Myocyte (in vitro differentiated cells): ENCODE measurements around the gene CD44. TPM values are rescaled to one million over a fixed set of nuclear protein-coding genes. Genes with fewer than 3 reads are reported as not detected.

Experiments
- DNase-seq: peaks from one replicate; pipeline ENCODE4 v3.0.0-alpha.2; 2012; ENCODE audit warnings: low read depth
- total RNA-seq: library from RNA; depleted of rRNA; stranded (reverse); fragments of >200 nt; gene quantifications from 2 replicates; pipeline ENCODE4 v1.2.3, GENCODE V29; 2014

Gene CD44
- total RNA-seq, 1 donor from 2014 or later: 95.4 TPM

DNA sequence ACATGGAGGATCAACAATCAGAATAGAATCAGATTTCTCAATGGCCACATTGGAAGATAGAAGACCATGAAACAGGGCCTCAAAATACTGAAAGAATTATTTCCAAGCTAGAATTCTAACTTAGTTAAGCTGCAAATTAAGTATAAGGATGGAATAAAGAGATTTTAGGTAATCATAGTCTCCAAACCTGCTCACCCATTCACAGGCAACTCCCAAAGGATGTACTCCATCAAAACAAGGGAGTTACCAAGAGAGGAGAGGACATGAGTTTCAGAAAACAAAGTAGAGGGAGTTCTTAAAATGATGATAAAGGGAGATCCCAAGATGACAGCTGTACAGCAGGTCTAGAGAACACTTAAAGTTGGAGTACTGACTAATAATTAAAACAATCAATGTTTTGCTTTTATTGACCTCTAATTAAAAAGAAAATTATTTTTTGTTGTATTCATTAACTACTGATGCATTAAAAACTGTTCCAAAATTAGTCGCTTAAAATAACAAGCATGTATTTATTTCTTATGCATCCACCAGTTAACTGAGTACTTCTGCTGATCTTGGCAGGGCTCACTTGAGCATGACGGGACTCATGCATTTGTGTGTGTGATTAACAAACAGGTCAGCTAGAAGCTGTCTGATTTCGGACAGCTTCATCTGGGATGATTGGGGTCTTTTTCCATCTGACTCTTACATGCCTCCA is 95.6 kb downstream of the CD44 start:
- no peak for DNase-seq

- no peak for DNase-seq
Observed at GRCh38 chr11:35235157-35235468, 96.1 kb downstream of the CD44 start.

DNA sequence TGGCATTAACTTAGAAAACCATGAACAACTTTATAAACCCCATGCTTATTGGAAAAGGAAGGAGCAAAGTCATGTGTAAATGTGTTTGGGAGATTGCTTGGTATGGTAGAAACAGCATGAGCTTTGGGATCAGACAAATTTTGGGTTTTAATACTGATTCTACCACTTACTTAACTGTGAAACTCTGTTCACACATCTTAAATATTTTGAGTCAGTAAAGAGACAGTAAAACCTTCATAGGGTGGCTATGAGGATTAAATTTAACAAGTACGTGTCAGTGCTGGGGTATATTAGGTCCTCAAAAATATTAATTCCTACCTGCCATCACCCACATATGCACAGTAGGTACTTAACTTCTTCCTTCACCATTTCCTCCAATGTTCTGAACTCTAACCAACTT is 96.5 kb downstream of the CD44 start:
- no peak for DNase-seq

- no peak for DNase-seq
Observed at GRCh38 chr11:35235936-35236666, 97.1 kb downstream of the CD44 start.

- peak; percentile 43 for DNase-seq
Observed at GRCh38 chr11:35236667-35237003, 97.7 kb downstream of the CD44 start.

GRCh38 chr11:35237351-35237750 is 98.4 kb downstream of the CD44 start:
- no peak for DNase-seq

DNA sequence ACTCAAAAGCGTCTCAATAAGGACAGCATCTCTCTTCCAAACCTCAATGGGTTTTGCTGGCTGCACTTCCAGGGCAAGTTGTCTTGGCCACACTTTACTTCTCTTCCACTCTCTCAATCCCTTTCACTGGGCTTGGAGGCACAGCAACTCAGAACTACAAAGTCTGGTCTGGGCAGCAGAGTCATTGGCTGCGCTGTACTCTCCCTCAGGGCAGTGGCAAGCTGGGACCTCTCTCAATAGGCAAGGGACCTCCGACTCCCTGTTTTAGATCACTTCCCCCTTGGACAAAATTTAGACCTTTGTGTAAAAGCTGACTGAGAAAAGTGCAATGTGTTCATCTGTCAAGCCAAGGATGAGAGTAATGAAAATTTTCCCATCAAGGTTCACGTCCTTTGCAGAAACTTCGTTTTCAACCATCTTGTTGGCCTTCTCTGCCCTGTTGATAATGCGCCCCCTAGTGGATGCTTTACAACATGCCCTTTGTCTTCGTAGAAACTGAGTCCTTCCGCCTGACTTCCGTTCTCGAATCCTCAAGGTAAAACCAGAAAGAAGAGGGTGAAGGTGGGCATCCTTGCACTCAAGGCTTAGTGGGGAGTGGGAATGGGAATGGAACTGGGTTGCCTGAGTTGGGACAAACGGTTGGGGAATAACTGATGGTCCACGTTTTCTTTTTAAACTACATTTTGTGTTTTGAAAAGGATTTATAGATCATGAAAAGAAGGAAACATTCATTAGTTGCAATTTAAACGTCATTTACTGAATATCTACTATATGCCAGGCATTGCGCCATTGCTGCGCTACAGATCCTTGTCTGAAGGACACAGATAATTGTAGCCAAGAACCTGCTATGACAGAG is 99.1 kb downstream of the CD44 start:
- peak; percentile 25 for DNase-seq

DNA sequence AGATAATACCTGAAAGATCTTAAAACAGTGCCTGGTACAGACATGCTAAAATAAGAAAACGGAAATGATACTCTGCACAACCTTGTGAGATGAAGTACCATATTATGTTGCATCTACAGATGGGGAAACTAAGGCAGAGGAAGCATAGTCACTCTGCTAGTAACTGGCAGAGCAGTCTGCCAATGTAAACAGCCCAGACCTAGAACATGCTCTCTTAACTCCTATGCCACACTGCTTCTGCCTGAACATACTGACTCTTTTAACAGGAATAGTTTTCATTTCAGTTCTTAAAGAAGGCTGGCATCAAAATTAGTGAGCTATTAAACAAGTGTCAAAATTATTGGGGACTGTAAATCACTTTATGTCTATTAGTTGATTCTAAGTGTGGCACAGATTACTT is 99.9 kb downstream of the CD44 start:
- no peak for DNase-seq

GRCh38 chr11:35239471-35240075 is 100.6 kb downstream of the CD44 start:
- no peak for DNase-seq

GRCh38 chr11:35241083-35241482 is 102.1 kb downstream of the CD44 start:
- DNase-seq: no peak

GRCh38 chr11:35241531-35241930 is 102.6 kb downstream of the CD44 start:
- peak; percentile 61 for DNase-seq

DNA sequence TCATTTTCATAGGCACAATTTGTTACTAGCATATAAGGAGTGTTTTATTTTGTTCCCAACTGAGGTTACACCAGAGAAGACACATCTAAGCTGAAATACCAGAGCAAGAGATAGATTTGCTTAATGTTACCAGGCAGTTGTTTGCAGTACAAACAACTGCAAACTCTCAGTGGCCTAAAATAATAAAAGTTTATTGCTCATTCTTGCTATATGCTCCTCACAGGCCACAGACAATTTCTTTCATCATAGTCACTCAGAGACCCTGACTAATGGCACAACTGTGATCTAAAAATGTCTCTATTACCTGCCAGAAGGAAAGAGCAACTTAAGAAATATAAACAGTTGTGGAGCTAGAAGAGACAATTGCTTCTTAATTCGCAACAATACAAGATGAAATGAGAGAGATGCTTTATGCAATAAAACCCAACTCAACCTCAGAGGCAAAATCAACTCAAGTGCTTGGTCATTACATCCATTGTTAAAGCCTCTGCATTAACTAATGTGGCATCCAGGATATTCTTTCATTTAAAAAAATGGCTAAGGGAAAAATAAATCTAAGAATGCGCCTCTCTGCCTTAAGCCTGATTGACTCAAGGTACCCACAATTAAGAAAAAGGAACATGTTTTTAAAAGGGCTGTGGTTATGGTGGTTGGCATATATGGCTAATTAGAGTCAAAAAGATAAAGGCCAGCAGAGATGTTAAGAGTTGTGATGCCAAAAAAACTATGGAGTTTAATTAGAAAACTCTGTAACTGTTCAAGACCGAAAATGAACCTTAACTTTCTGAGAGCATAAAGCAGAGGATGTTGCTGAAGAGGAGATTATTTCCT is 103.7 kb downstream of the CD44 start:
- peak; percentile 54 for DNase-seq

DNA sequence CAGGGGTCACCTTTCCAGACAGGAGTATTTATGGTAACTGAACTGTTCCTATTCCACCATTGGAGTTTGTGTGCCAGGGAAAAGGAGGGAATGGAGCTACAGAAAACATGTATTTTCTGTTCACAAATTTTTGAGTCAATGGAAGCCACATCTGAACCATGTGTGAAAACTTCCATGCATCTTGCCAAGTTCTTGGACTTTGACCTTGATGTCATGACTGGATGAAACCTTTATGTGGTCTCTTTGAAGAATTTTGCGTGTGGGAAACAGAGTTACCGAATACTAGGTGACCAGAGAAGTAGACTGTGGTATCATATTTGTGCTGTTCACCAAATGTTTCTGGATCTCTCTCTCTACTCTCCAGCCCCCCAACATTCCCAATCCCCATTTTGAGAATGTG is 104.8 kb downstream of the CD44 start:
- no peak for DNase-seq

DNA sequence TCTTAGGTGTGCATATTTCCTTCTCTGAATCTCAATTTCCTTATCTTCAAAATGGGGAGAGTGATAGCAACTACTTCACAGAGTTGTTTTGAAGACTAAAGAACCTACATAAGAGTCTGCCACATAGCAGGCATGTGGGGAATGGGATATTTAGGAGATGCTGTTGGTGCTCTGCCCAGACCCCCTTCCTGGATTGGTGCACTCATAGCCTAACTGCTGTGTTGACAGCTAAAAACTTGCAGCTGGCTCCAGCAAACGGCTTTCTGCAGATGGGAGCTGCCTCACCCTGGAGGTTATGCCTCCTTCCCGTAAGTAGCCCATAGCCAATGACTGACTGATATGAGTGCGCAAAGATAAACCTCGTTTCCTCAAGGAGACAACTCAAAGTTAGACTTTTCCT is 106.1 kb downstream of the CD44 start:
- DNase-seq: no peak

GRCh38 chr11:35245786-35246185 is 106.8 kb downstream of the CD44 start:
- DNase-seq: no peak

DNA sequence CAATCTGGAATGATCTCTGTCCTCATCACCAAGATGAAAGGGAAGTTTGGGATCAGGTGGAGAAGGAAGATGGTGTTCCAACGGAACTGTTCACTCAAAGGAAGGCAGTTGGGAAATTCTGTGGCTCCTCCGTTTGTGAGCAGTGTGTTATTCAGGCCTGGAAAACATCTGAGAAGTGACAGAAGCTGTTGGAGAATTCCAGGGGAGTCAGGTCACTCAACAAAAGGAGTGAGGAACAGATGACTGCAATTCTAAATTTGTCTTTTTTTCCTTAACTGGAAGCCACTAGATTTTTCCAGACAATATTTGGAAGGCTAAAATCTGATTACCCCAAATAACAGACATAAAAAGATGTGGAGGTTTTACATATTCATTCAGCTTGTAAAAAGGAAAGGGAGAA is 107.8 kb downstream of the CD44 start:
- peak; percentile 90 for DNase-seq

GRCh38 chr11:35247428-35247827 is 108.5 kb downstream of the CD44 start:
- DNase-seq: no peak

GRCh38 chr11:35247863-35248262 is 108.9 kb downstream of the CD44 start:
- DNase-seq: no peak

DNA sequence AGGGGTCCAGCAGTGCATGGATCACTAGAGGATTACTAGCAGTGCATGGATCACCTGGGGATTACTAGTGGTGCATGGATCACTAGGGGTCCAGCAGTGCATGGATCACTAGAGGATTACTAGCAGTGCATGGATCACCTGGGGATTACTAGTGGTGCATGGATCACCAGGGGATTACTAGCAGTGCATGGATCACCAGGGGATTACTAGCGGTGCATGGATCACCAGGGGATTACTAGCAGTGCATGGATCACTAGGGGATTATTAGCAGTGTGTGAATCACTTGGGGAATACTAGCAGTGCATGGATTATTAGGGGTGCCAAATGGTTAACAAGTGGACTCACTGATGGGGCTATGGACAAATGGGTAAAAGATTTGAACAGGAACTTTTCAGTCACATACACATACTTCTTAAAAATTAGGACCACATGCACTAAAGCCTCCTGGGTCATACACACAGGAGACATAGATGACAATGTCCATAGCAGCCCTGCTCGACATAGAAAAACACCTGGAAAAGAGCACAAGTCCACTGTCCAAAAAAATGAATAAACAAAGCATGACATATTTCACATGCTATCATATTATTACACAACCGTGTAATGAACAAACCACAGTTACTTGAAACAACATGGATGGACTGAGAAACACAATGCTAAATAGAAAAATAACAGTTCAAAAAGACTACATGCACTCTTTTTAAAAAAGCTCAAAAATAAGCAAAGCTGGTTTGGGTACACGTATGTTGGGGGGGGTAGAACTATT is 109.8 kb downstream of the CD44 start:
- no peak for DNase-seq

- no peak for DNase-seq
Observed at GRCh38 chr11:35250192-35250591, 111.2 kb downstream of the CD44 start.
